Testis (tissue), 3 donors: ENCODE measurements around the gene CDH4. TPM values are rescaled to one million over a fixed set of nuclear protein-coding genes. Genes with fewer than 3 reads are reported as not detected.

ENCODE experiments used
- DNase-seq: peaks from one replicate; pipeline ENCODE4 v3.0.0-alpha.2; 2019
- H3K27ac ChIP-seq, 2 donors: fragments of 200-600 bp; sonication (generic); one replicate each; pipeline ENCODE4 v1.5.1; 2019
- H3K27me3 ChIP-seq: fragments of 200-600 bp; sonication (generic); one replicate; pipeline ENCODE4 v1.5.1; 2019
- H3K36me3 ChIP-seq: fragments of 200-600 bp; sonication (generic); one replicate; pipeline ENCODE4 v1.5.1; 2017; ENCODE audit warnings: low read depth; ENCODE audit errors: missing control alignments
- H3K4me1 ChIP-seq: fragments of 200-600 bp; sonication (generic); one replicate; pipeline ENCODE4 v1.5.1; 2019
- H3K4me3 ChIP-seq, 2 donors: fragments of 200-600 bp; sonication (generic); one replicate each; pipeline ENCODE4 v1.5.1; 2017 to 2019
- H3K9me3 ChIP-seq: fragments of 200-600 bp; sonication (generic); one replicate; pipeline ENCODE4 v1.5.1; 2017
- POLR2A ChIP-seq: fragments of 450-650 bp; IDR thresholded peaks from one replicate; pipeline ENCODE4 v1.6.1; 2017; ENCODE audit warnings: antibody characterized with exemption, mild to moderate bottlenecking, moderate library complexity
- WGBS, 2 donors: methylation state at CpG; one replicate each; pipeline ENCODE4 v1.1.5; 2018; 5-methylcytosine and 5-hydroxymethylcytosine counted together
- intact Hi-C: fragments of 100-400 bp; cut with DNase I; formaldehyde crosslinking; loops from one replicate; pipeline ENCODE4 v1.15.1; 2023; ENCODE audit warnings: low total_unique reads
- polyA plus RNA-seq: library from polyadenylated mRNA; stranded (reverse); fragments of 350-450 nt; fragmentation: Illumina TruSeq; extraction: RNeasy Lipid Tissue Mini Kit (QIAGEN cat#74804); gene quantifications from one replicate; pipeline ENCODE4 v1.2.3, GENCODE V29; 2014; ENCODE audit warnings: low read depth, low replicate concordance; ENCODE audit not compliant: insufficient read depth
- total RNA-seq, 2 donors: library from RNA; depleted of rRNA; stranded (reverse); fragments of >200 nt; gene quantifications; one replicate each; pipeline ENCODE4 v1.2.3, GENCODE V29; 2016
- TF ChIP-seq, protein P1 (sequence below), 3 experiments: fragments of 450-650 bp in 2 of 3; fragments of 200-600 bp in 1 of 3; sonication (generic) in 1 of 3; IDR thresholded peaks; one replicate each; pipeline ENCODE4 v1.5.1; 2016 to 2019; ENCODE audit warnings: antibody characterized with exemption in 3 of 3, mild to moderate bottlenecking in 2 of 3, moderate library complexity in 1 of 3

Gene CDH4
- total and polyA plus RNA-seq, 3 donors from 2014 or later = 1.4 to 3.3 (median 1.9) TPM

DNA sequence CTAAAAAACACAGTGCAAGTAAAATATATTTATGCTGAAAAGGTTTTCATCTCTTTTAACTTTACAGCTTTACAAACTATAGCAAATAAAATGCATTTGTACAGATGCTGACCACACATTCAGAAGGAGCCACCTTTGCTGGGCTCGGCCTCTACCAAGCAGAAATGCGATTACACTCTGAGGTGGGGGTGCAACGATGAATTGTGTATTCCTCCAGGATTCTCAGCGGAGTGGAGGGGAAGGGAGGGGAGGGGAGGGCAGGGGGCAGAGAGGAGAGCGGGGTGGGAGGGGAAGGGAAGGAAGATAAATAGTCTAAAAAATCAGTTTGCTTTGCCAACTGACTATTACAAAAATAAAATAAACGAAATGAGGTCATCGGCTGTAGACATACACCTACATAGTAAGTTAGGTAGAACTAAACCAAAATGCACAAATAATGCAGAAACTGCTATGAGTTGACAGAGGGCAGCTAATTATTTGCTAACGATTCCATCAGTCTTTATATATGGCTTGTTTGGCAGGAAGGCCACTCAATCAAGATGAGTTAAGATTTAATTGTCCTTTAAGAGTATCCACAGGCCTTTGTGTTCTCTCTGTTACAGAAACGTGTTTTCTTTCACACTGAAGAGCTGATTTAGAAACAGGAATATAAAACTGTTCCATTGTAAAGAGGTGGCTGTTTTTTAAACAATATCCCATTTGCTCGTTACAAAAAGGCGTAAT, 723.5 kb downstream of the CDH4 start:
- no peaks in the 10 kb centered on the region for H3K36me3 ChIP-seq
- intact Hi-C loops = no loop called here

GRCh38 chr20:61976263-61976643, 724.2 kb downstream of the CDH4 start:
- Histone ChIP-seq H3K27me3 (no peaks in the 10 kb centered on the region), H3K9me3 (no peaks in the 10 kb centered on the region), H3K4me3 (no peak overlapping the region), H3K4me1 (no peaks in the 10 kb centered on the region), H3K36me3 (no peaks in the 10 kb centered on the region), H3K27ac (no peak overlapping the region)
- TF ChIP-seq, protein P1, sequence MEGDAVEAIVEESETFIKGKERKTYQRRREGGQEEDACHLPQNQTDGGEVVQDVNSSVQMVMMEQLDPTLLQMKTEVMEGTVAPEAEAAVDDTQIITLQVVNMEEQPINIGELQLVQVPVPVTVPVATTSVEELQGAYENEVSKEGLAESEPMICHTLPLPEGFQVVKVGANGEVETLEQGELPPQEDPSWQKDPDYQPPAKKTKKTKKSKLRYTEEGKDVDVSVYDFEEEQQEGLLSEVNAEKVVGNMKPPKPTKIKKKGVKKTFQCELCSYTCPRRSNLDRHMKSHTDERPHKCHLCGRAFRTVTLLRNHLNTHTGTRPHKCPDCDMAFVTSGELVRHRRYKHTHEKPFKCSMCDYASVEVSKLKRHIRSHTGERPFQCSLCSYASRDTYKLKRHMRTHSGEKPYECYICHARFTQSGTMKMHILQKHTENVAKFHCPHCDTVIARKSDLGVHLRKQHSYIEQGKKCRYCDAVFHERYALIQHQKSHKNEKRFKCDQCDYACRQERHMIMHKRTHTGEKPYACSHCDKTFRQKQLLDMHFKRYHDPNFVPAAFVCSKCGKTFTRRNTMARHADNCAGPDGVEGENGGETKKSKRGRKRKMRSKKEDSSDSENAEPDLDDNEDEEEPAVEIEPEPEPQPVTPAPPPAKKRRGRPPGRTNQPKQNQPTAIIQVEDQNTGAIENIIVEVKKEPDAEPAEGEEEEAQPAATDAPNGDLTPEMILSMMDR (IDR thresholded peaks at IDR 0.05) = no peak
- TF ChIP-seq POLR2A = no peak
- intact Hi-C loops = no loop called here
- WGBS, 2 donors = 85 to 90% methylated on average over 8 to 9 of the region's 9 CpGs
- no peak for DNase-seq

More for the DNA sequence above, 723.5 kb downstream of the CDH4 start:
- Histone ChIP-seq H3K9me3 (no peaks in the 10 kb centered on the region), H3K27me3 (no peaks in the 10 kb centered on the region), H3K4me3 (no peak overlapping the region), H3K4me1 (no peaks in the 10 kb centered on the region), H3K27ac (no peak overlapping the region)
- 73 to 78% methylated on average over 11 of the region's 11 CpGs for WGBS, 2 donors
- DNase-seq = no peak
- TF ChIP-seq POLR2A = no peak
- TF ChIP-seq, protein P1 (IDR thresholded peaks at IDR 0.05) = no peak

GRCh38 chr20:61976644-61977418, 724.8 kb downstream of the CDH4 start:
- H3K27ac ChIP-seq = no peak overlapping the region
- H3K4me1 ChIP-seq = no peaks in the 10 kb centered on the region
- no peak for TF ChIP-seq POLR2A
- TF ChIP-seq, protein P1 (IDR thresholded peaks at IDR 0.05) = no peak
- no peaks in the 10 kb centered on the region for H3K9me3 ChIP-seq
- no peak overlapping the region for H3K4me3 ChIP-seq
- 94 to 97% methylated on average over 26 to 43 of the region's 45 CpGs for WGBS, 2 donors
- H3K27me3 ChIP-seq = no peaks in the 10 kb centered on the region
- intact Hi-C loops = no loop called here
- DNase-seq = no peak
- no peaks in the 10 kb centered on the region for H3K36me3 ChIP-seq

GRCh38 chr20:61977419-61977786, 725.3 kb downstream of the CDH4 start:
- DNase-seq = no peak
- Histone ChIP-seq H3K36me3 (no peaks in the 10 kb centered on the region), H3K4me1 (no peaks in the 10 kb centered on the region), H3K9me3 (no peaks in the 10 kb centered on the region), H3K27ac (no peak overlapping the region), H3K4me3 (no peak overlapping the region), H3K27me3 (no peaks in the 10 kb centered on the region)
- intact Hi-C loops = no loop called here
- 88 to 93% methylated on average over 10 of the region's 10 CpGs for WGBS, 2 donors
- TF ChIP-seq POLR2A = no peak
- TF ChIP-seq, protein P1 (IDR thresholded peaks at IDR 0.05) = no peak
